NCI-H1436 (cell line): ENCODE results near the gene CDY2B.
"Not testable (repeated sequence)": the region's sequence is repeated elsewhere in the genome, so short reads cannot be mapped to it uniquely, and the experiment has no call there.

Experiments
- DNase-seq: peaks from one replicate; lab custom pipeline; 2025; lab: John Stamatoyannopoulos, UW

CDY2B gene

DNA sequence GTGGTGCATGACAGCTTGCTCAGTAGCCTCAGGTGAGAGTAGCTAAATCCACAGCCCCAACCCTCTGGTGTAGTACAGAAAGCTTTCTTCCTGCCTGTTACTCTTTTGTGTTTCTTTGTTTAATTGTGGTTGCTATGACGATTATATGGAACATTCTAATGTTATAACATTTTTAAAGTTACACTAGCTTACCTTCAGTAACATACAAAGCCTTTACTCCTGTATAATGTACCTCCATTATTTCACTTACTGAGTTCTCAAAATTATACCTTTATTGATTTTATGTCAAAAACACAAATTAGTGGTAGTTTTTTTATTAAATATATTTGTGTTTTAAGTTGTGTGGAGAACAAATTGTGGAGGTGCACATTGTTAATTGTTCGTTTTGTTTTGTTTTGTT is at the start of gene CDY2B:
CDY2B (minus strand) TSS at position 101 of the 400 bp plus-strand sequence. CDS start 328 bp downstream, outside the sequence.
- not testable (repeated sequence) for DNase-seq

- DNase-seq: not testable (repeated sequence)
Observed at GRCh38 chrY:17908009-17908408, 28.0 kb upstream of the CDY2B start.

GRCh38 chrY:17907351-17907750 is 27.3 kb upstream of the CDY2B start:
- not testable (repeated sequence) for DNase-seq

GRCh38 chrY:17881697-17882096 is 1.7 kb upstream of the CDY2B start:
- DNase-seq: not testable (repeated sequence)

- DNase-seq: not testable (repeated sequence)
Observed at GRCh38 chrY:17876767-17877166, 3.3 kb downstream of the CDY2B start.

GRCh38 chrY:17875401-17875800 is 4.6 kb downstream of the CDY2B start:
- DNase-seq: not testable (repeated sequence)

- not testable (repeated sequence) for DNase-seq
Observed at GRCh38 chrY:17871194-17871903, 8.7 kb downstream of the CDY2B start.

GRCh38 chrY:17870737-17871136 is 9.3 kb downstream of the CDY2B start:
- DNase-seq: not testable (repeated sequence)

DNA sequence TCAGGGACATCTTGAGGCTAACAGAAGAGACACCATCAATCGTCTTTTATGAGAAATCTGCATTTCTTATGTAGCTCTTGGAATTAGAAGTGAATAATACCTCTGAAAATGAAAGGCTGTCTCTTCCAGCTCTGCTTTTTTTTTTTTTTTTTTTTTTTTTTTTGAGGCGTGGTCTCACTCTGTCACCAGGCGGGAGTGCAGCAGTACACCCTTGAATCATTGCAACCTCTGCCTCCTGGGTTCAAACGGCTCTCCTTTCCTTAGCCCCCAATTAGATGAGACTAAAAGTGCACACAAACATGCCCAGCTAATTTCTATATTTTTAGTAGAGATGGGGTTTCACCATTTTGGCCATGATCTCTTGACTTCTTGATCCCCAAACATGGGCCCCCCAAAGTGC is 12.2 kb downstream of the CDY2B start:
- not testable (repeated sequence) for DNase-seq

GRCh38 chrY:17860634-17861033 is 19.4 kb downstream of the CDY2B start:
- DNase-seq: not testable (repeated sequence)

DNA sequence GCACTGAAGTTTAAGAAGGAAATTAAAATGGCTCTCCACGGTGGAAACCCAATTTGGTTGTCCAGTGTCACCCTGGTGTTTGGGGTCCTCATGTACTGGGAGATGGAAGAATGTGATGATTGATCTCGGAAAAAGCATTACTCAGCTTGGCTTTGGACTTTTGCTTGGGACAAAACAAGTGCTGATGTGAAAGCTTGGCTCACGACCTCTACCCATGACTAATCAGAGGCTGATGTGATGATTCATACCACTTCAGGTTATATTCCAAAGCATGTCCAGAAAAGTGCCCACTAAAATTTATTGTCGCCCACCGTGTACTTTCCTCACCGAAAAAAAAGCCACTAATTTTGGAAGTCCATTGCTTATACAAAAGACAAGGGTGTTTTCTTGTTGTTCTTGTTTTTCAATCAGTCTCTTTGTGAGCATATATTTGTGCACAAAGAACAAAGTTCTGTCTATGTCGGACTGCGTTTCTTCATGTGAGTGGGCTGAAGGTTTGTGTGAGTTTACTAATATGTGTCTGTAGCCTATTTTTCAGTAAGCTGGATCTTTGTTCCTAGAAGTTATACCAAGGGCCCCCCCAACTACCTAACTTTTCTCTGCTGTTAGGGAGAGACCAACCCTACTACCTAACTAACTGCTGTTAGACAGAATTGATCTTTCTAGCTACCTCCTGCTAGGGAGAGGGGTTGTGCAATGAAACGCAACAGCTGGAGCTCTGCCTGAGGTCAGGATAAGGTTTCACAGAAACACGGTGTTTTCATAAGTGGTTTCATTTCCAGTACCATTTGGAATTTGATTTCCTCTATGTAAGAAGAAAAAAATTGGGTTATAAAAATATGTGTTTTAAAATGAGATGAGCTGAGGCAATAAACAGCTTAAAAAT is 22.8 kb downstream of the CDY2B start:
- not testable (repeated sequence) for DNase-seq

DNA sequence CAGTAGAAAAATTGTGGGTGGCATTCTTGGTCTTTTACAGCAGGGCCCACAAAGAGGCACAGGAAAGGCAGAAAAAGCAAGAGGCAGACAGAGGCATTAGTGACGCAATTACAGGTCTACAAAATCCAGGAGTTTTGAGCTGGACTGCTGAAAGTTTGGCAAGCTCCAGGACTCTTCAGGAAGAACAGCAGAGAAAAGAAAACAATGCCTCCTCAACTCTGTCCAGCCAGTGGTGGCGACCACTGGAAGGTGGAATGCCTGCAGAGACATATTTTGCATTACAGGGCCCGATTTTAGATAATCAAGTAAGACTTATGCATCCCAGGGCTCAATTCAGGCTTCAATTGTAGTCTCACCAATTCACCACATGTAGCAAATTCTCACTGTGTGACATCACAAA is 23.5 kb downstream of the CDY2B start:
- DNase-seq: not testable (repeated sequence)

DNA sequence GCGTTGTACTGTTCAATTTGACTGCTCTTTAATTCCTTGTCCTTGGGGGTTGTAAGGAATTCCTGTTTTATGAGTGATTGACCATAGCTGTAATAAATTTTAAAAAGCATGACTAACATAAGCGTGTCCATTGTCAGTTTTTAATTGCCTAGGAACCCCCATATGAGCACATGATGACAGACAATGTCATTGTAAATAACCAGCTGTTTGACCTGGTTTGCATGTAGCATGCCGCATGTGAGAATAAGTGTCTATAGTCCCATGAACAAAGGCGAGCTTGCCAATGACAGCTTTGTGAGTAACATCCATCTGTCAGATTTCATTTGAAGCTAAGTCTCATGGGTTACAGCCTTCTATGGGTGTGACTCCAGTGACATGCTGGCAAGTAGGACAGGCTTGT is 30.9 kb downstream of the CDY2B start:
- DNase-seq: not testable (repeated sequence)

DNA sequence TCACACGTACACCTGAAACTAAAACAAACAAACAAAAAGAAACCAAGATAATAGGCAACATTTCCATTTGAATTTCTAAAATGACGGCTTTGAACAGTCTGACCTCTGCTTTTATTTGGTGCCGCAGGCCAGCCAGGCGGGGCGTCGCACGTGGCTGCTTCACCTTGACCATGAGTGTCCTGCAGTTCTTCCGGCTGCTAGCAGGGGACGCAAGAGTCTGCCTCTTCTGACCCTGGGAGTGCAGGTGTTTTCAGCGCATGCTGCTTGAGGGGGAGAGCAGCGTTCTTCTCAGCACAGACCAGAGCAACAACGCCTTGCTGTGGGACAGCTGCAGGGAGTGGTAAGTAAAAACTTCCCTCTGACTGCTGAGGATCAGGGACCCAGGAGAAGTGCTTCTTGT is 47.9 kb downstream of the CDY2B start:
- DNase-seq: not testable (repeated sequence)
